Natural killer cell (primary cell): Measurements from ENCODE around the gene SMC1A. TPM values are rescaled to one million over a fixed set of nuclear protein-coding genes. Genes with fewer than 3 reads are reported as not detected.
A peak's percentile ranks its signal among the peaks of the same experiment; 100 is the strongest.
"Not testable (repeated sequence)": the region's sequence is repeated elsewhere in the genome, so short reads cannot be mapped to it uniquely, and the experiment has no call there.

ENCODE experiments used
- ATAC-seq, 3 donors: fragments of 150-1000 bp in 2 of 3; fragments of 200-7000 bp in 1 of 3; cut with Tn5 transposase; 1 replicate in 1 of 3; 2 replicates in 2 of 3; pipeline ENCODE4 v1.10.0; 2021; ENCODE audit warnings: mild to moderate bottlenecking in 2 of 3, moderate library complexity in 2 of 3
- DNase-seq, 2 donors: peaks; one replicate each; pipeline versions ENCODE4 v3.0.0 to v3.0.0-alpha.2; 2013 to 2021; ENCODE audit warnings: mixed read lengths in 1 of 2
- H3K27ac ChIP-seq: one replicate; pipeline ENCODE4 v1.5.1; 2013; ENCODE audit warnings: mild to moderate bottlenecking, low read length
- H3K27me3 ChIP-seq: one replicate; pipeline ENCODE4 v1.6.1; 2013; ENCODE audit warnings: low read length; ENCODE audit not compliant: control insufficient read depth, insufficient read depth
- H3K36me3 ChIP-seq: one replicate; pipeline ENCODE4 v1.6.1; 2013; ENCODE audit warnings: low read length; ENCODE audit not compliant: control insufficient read depth, insufficient read depth
- H3K4me1 ChIP-seq: one replicate; pipeline ENCODE4 v1.6.1; 2013; ENCODE audit warnings: low read length; ENCODE audit not compliant: control insufficient read depth, insufficient read depth
- H3K4me3 ChIP-seq: one replicate; pipeline ENCODE4 v1.5.1; 2013; ENCODE audit warnings: low read length
- H3K9me3 ChIP-seq: one replicate; pipeline ENCODE4 v1.6.1; 2013; ENCODE audit warnings: low read length; ENCODE audit not compliant: control insufficient read depth, insufficient read depth
- H3K27ac Mint-ChIP-seq, 2 donors: one replicate each; pipeline ENCODE4 v1.8.0; 2022; ENCODE audit warnings: mild to moderate bottlenecking in 2 of 2, mixed read lengths in 2 of 2, moderate library complexity in 1 of 2
- H3K27me3 Mint-ChIP-seq, 2 donors: one replicate each; pipeline ENCODE4 v1.8.0; 2022; ENCODE audit warnings: low read depth in 2 of 2, mixed read lengths in 2 of 2
- H3K36me3 Mint-ChIP-seq: one replicate; pipeline ENCODE4 v1.8.0; 2022; ENCODE audit warnings: mixed read lengths
- H3K4me1 Mint-ChIP-seq, 2 donors: one replicate each; pipeline ENCODE4 v1.8.0; 2022; ENCODE audit warnings: mixed read lengths in 2 of 2
- H3K4me3 Mint-ChIP-seq: one replicate; pipeline ENCODE4 v1.8.0; 2022; ENCODE audit warnings: mild to moderate bottlenecking, moderate library complexity, mixed read lengths
- H3K9me3 Mint-ChIP-seq, 2 donors: one replicate each; pipeline ENCODE4 v1.8.0; 2022; ENCODE audit warnings: mixed read lengths in 2 of 2
- WGBS: methylation state at CpG from one replicate; pipeline ENCODE4 v1.1.7; 2013; ENCODE audit warnings: missing lambda C conversion rate; ENCODE audit not compliant: insufficient coverage; 5-methylcytosine and 5-hydroxymethylcytosine counted together
- intact Hi-C: fragments of 100-400 bp; cut with micrococcal nuclease; formaldehyde crosslinking; loops from one replicate; pipeline ENCODE4 v1.14.2; 2022
- total RNA-seq, 4 donors: library from RNA; stranded (reverse); fragments of 120-200 nt in 1 of 4; gene quantifications; one replicate each; pipeline versions ENCODE4 v1.2.3 to v1.2.4, GENCODE V29; 2013 to 2022
- TF ChIP-seq, protein P1 (sequence below): fragments of 200-600 bp; IDR thresholded peaks from one replicate; pipeline ENCODE4 v1.8.0; 2022; ENCODE audit warnings: antibody characterized with exemption

SMC1A gene
- total RNA-seq, 3 donors from 2014 or later (not counting 1 experiment from before 2014, with no cell fraction given) = 54.2 to 96.3 (median 60.4) TPM

DNA sequence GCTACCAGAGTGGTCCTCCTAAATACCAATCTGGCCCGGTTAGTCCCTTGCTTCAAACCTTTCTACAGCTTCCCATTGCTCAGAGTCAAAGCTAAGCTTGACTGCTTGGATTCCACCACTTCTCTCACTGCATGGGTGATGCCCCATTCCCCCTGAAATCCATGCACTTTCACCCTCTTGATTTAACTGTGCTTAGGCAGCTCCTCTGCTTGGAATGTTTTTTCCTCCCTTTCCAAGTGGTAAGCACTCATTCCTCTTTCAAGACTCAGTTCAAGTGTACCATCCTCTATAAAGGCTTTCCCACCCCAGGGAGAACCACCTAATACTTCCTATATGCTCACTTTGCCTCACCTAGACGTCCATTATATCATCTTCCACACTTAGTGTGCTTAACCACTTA, 49.1 kb downstream of the SMC1A start:
- no peaks in the 10 kb centered on the region for H3K36me3 ChIP-seq
- intact Hi-C loops = no loop called here

DNA sequence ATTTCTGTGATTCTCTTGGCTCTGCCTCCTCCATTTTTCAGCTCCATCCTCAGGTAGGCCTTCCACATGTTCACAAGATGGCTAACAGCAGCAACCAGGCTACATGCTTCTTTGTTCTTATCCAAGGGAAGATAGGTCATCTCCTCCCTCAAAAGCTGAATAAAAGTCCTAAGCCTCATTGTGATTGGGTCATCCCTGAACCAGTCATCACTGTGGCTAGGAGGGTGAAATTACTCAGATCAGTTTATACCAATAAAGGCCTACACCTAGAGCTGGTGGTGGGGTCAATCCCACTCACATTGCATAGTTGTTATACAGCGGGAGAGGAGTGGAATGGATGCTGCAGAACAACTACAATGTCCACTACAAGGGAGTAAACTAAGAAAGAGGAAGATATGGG, 56.0 kb downstream of the SMC1A start:
- H3K27ac Mint-ChIP-seq, H3K27me3 ChIP-seq, ATAC-seq, H3K36me3 Mint-ChIP-seq, H3K4me3 ChIP-seq, H3K27ac ChIP-seq, H3K9me3 ChIP-seq, H3K27me3 Mint-ChIP-seq, H3K9me3 Mint-ChIP-seq, H3K4me1 Mint-ChIP-seq, intact Hi-C loops, DNase-seq, H3K36me3 ChIP-seq, H3K4me3 Mint-ChIP-seq: not testable (repeated sequence)
- no CpG with 5 or more reads among the region's 1 CpG for WGBS
- H3K4me1 ChIP-seq = peaks cover 13% of the 10 kb centered on the region

More for the DNA sequence above, 49.1 kb downstream of the SMC1A start:
- no peaks in the 10 kb centered on the region for H3K9me3 Mint-ChIP-seq
- H3K36me3 Mint-ChIP-seq = no peaks in the 10 kb centered on the region
- WGBS = 60% methylated on average over 2 of the region's 2 CpGs
- ATAC-seq (no peak), DNase-seq (no peak)
- Histone ChIP-seq H3K4me1 (no peaks in the 10 kb centered on the region), H3K9me3 (no peaks in the 10 kb centered on the region), H3K4me3 (no peak overlapping the region), H3K27ac (no peak overlapping the region), H3K27me3 (no peaks in the 10 kb centered on the region)
- TF ChIP-seq, protein P1, sequence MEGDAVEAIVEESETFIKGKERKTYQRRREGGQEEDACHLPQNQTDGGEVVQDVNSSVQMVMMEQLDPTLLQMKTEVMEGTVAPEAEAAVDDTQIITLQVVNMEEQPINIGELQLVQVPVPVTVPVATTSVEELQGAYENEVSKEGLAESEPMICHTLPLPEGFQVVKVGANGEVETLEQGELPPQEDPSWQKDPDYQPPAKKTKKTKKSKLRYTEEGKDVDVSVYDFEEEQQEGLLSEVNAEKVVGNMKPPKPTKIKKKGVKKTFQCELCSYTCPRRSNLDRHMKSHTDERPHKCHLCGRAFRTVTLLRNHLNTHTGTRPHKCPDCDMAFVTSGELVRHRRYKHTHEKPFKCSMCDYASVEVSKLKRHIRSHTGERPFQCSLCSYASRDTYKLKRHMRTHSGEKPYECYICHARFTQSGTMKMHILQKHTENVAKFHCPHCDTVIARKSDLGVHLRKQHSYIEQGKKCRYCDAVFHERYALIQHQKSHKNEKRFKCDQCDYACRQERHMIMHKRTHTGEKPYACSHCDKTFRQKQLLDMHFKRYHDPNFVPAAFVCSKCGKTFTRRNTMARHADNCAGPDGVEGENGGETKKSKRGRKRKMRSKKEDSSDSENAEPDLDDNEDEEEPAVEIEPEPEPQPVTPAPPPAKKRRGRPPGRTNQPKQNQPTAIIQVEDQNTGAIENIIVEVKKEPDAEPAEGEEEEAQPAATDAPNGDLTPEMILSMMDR = no peak
- no peak overlapping the region for H3K4me3 Mint-ChIP-seq
- H3K27me3 Mint-ChIP-seq = no peaks in the 10 kb centered on the region
- H3K4me1 Mint-ChIP-seq = peaks cover 0 to 7% of the 10 kb centered on the region in 2 donors
- H3K27ac Mint-ChIP-seq = peak overlapping the region in 1 of 2 donors; percentile 35

DNA sequence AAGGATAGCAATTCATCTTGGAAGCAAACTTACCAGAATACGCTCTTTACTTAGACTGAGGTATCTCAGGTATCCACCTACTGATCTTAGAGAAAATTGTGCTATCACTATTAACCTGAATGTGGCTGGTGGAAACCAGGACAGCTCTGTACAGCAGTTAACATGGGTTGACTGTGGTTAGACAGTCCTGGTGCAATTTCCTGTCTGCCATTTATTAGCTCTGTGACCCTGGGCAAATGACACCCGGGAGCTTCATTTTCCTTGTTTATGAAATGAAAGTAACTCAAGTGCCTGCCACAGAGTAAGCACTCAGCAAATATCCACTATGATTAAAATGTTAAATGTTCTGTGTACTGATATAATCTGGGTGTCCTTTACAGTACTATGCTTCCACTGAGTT, 60.0 kb downstream of the SMC1A start:
- H3K27me3 ChIP-seq = no peaks in the 10 kb centered on the region
- Mint-ChIP-seq H3K9me3 (no peaks in the 10 kb centered on the region), H3K4me3 (no peak overlapping the region), H3K4me1 (peaks cover 9 to 14% of the 10 kb centered on the region in 2 donors), H3K27ac (peak overlapping the region; percentile 30 to 74), H3K27me3 (no peaks in the 10 kb centered on the region), H3K36me3 (no peaks in the 10 kb centered on the region)
- DNase-seq (peak in 1 of 2 donors; percentile 6), ATAC-seq (peak; percentile 50 to 94 (median 64))
- WGBS = 0% methylated on average over 1 of the region's 2 CpGs
- H3K36me3 ChIP-seq = no peaks in the 10 kb centered on the region
- H3K27ac ChIP-seq = no peak overlapping the region
- intact Hi-C loops = no loop called here
- H3K9me3 ChIP-seq = no peaks in the 10 kb centered on the region
- H3K4me3 ChIP-seq = no peak overlapping the region
- TF ChIP-seq, protein P1 = no peak
- peaks cover 14% of the 10 kb centered on the region for H3K4me1 ChIP-seq

DNA sequence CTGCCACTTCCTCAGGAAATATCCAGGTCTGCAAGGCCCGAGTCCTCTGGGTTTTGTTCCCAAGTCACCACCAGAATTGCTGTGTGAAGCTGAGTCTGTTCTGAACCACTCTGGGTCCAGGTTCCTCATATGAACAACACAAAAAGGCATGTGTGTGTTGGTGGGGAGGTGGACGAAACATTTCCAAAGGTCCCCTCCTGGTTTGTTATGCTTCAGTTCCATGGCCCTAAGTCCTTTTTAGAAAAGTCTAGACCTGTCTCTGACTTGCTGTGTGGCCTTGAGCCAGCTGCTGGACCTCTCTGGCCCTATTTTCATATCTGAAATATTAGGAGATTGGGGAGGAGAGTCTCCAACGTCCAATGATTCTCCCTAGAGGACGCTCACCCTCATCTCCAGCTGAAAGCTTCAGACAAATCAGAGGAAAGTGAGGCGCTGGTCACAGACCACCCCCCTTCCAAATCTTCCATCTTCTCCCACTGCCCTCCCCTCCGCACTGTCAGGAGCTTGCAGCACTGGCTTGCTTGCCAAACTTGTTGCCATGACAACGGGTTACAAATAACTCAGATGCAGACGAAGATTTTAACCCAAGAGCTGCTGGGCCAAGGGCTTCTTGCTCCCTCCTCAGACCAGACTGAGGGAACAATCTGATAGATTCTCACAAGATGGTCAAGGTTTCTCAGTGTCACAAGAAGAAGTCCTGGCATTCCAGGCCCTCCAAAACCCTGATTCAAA, 64.5 kb downstream of the SMC1A start:
- H3K36me3 ChIP-seq = no peaks in the 10 kb centered on the region
- 73% methylated on average over 7 of the region's 8 CpGs for WGBS
- intact Hi-C loops = no loop called here
- H3K4me1 ChIP-seq = peaks cover 11% of the 10 kb centered on the region
- no peak for ATAC-seq
- no peaks in the 10 kb centered on the region for H3K9me3 Mint-ChIP-seq
- H3K9me3 ChIP-seq = no peaks in the 10 kb centered on the region
- TF ChIP-seq, protein P1 = no peak
- no peak for DNase-seq
- no peaks in the 10 kb centered on the region for H3K36me3 Mint-ChIP-seq
- H3K27me3 Mint-ChIP-seq = peaks cover 0 to 7% of the 10 kb centered on the region in 2 donors
- H3K4me3 Mint-ChIP-seq = no peak overlapping the region
- H3K4me1 Mint-ChIP-seq = peaks cover 7 to 11% of the 10 kb centered on the region in 2 donors
- no peak overlapping the region for H3K27ac ChIP-seq
- no peak overlapping the region for H3K27ac Mint-ChIP-seq
- H3K27me3 ChIP-seq = no peaks in the 10 kb centered on the region
- H3K4me3 ChIP-seq = no peak overlapping the region
